H1 (cell line): ENCODE data around the gene PIMREG. TPM values are rescaled to one million over a fixed set of nuclear protein-coding genes. Genes with fewer than 3 reads are reported as not detected.

Experiments
- CHD7 ChIP-seq: fragments of 300-600 bp; sonication (generic); IDR thresholded peaks from 2 replicates; pipeline ENCODE4 v1.7.1; 2012; ENCODE audit warnings: low read length, moderate library complexity, mild to moderate bottlenecking, inconsistent platforms; ENCODE audit not compliant: insufficient replicate concordance
- HDAC2 ChIP-seq, 2 experiments: fragments of 300-600 bp in 1 of 2; sonication (generic) in 1 of 2; IDR thresholded peaks; 2 replicates each; pipeline ENCODE4 v1.6.1; 2011 to 2012; ENCODE audit warnings: low read depth in 2 of 2, low read length in 2 of 2, mild to moderate bottlenecking in 2 of 2, moderate library complexity in 2 of 2, borderline replicate concordance in 1 of 2, inconsistent platforms in 1 of 2
- HDAC6 ChIP-seq: IDR thresholded peaks from one replicate; pipeline ENCODE4 v1.7.1; 2012; ENCODE audit warnings: low read depth, mild to moderate bottlenecking, inconsistent platforms, low read length, moderate library complexity
- JUN ChIP-seq: IDR thresholded peaks from 2 replicates; pipeline ENCODE4 v1.6.1; 2011; ENCODE audit warnings: low read depth, mild to moderate bottlenecking, improper control_type of control experiment, low read length
- MAX ChIP-seq: IDR thresholded peaks from 2 replicates; pipeline ENCODE4 v1.6.1; 2012; ENCODE audit warnings: inconsistent platforms
- RNF2 ChIP-seq: fragments of 200-900, 300-1000 bp; sonication (generic); IDR thresholded peaks from 2 replicates; pipeline ENCODE4 v1.7.1; 2016; ENCODE audit warnings: borderline replicate concordance, low read depth, mild to moderate bottlenecking, antibody characterized with exemption, low read length; ENCODE audit not compliant: poor library complexity, severe bottlenecking; ENCODE audit errors: missing control alignments
- SIRT6 ChIP-seq: IDR thresholded peaks from one replicate; pipeline ENCODE4 v1.7.1; 2012; ENCODE audit warnings: low read length, inconsistent platforms
- SP2 ChIP-seq: IDR thresholded peaks from 2 replicates; pipeline ENCODE4 v1.6.1; 2012; ENCODE audit warnings: mild to moderate bottlenecking, low read length, inconsistent platforms
- TEAD4 ChIP-seq: IDR thresholded peaks from 2 replicates; pipeline ENCODE4 v1.6.1; 2012; ENCODE audit warnings: low read depth, low read length, inconsistent platforms, mixed read lengths
- YY1 ChIP-seq: IDR thresholded peaks from 2 replicates; pipeline ENCODE4 v1.6.1; 2011; ENCODE audit warnings: low read depth, mild to moderate bottlenecking, low read length
- ZNF274 ChIP-seq: IDR thresholded peaks from 2 replicates; pipeline ENCODE4 v1.7.0; 2012; ENCODE audit warnings: low read length, borderline replicate concordance; ENCODE audit errors: extremely low read depth
- polyA plus RNA-seq, 7 experiments: library from polyadenylated mRNA; depleted of rRNA in 3 of 7; stranded (reverse) in 5 of 7; unstranded in 2 of 7; fragments of >200 nt in 5 of 7; fragments of 200-250 nt in 2 of 7; gene quantifications; 1 replicate in 5 of 7; 2 replicates in 1 of 7; 4 replicates in 1 of 7; pipeline versions ENCODE4 v1.2.1 to v1.2.3, GENCODE V29; 2011 to 2013; ENCODE audit warnings: missing spikeins in 2 of 7, mixed read lengths in 2 of 7
- total RNA-seq: library from RNA; stranded (reverse); fragmentation: NEBNext Ultra II Directional; extraction: Animal tissue kit (Norgen Biotek cat#: 25700); gene quantifications from 2 replicates; pipeline ENCODE4 v1.2.1, GENCODE V29; 2021

Gene PIMREG
- total and polyA plus RNA-seq, 2 of the 8 experiments (the other 6 are each of a cell fraction or from before 2014, with no cell fraction given), result 133 to 148 TPM

GRCh38 chr17:6446516-6447100, 2.4 kb downstream of the PIMREG start (continued):
- no peak for TF ChIP-seq CHD7
- TF ChIP-seq MAX, result no peak
- TF ChIP-seq SP2, result no peak
- no peak for TF ChIP-seq ZNF274
- no peak for TF ChIP-seq TEAD4
- no peak for TF ChIP-seq HDAC2 (IDR thresholded peaks at IDR 0.05; ENCODE audit: borderline replicate concordance in 1 of 2, low read depth in 2 of 2, low read length in 2 of 2)
- TF ChIP-seq SIRT6, result no peak
- no peak for TF ChIP-seq RNF2
- TF ChIP-seq YY1, result no peak
- no peak for TF ChIP-seq HDAC6
- no peak for TF ChIP-seq JUN
